ENCODE data around the gene PF4V1. TPM values are rescaled to one million over a fixed set of nuclear protein-coding genes. Genes with fewer than 3 reads are reported as not detected.

PF4V1 gene
- total RNA-seq, 4 donors from 2014 or later = not detected

DNA sequence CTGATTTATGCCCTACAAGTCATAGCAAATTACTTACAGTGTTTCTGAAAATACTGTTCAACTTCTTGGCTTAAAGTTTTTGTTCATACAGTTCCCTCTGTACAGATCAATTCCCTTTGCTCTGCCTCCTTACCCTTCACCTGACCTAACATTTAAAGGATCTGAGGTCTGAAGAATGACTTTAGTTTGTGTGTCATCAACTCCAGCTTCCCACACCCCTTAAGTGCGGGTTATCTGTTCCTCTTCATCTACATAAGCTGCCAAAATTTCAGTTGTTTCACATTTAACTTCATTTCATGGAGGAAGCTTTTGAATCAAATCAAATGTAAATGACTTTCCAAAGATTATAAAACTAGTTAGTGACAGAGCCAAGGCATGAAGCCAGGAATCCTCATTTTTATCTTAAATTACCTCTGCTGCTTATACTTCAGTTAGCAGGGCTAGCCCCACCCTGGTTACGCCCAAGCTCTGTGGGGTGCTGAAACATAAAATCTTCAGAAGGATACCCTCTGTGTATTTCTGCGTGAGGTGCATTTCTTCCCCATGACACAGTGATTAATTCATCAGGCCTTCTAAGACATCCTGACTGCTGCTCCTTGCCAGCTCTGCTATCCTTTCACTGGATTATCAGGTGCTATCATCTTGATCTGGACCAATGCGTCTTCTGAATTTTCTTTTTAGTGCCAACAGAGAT is 32.6 kb downstream of the PF4V1 start:
- TF ChIP-seq, protein P1, sequence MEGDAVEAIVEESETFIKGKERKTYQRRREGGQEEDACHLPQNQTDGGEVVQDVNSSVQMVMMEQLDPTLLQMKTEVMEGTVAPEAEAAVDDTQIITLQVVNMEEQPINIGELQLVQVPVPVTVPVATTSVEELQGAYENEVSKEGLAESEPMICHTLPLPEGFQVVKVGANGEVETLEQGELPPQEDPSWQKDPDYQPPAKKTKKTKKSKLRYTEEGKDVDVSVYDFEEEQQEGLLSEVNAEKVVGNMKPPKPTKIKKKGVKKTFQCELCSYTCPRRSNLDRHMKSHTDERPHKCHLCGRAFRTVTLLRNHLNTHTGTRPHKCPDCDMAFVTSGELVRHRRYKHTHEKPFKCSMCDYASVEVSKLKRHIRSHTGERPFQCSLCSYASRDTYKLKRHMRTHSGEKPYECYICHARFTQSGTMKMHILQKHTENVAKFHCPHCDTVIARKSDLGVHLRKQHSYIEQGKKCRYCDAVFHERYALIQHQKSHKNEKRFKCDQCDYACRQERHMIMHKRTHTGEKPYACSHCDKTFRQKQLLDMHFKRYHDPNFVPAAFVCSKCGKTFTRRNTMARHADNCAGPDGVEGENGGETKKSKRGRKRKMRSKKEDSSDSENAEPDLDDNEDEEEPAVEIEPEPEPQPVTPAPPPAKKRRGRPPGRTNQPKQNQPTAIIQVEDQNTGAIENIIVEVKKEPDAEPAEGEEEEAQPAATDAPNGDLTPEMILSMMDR (IDR thresholded peaks at IDR 0.05; ENCODE audit: low read depth) = no peak

DNA sequence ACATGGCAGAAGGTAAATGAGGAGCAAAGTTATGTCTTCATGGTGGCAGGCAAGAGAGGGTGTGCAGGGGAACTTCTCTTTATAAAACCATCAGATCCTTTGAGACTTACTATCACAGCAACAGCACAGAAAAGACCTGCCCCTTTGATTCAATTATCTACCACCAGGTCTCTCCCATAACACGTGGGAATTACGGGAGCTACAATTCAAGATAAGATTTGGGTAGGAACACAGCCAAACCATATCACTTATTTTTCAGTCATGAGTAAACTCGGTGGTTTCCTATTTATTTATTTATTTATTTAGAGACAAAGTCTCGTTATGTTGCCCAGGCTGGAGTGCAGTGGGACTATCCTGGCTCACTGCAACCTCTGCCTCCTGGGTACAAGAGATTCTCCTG is 38.2 kb downstream of the PF4V1 start:
- TF ChIP-seq, protein P1 (IDR thresholded peaks at IDR 0.05; ENCODE audit: low read depth) = no peak

DNA sequence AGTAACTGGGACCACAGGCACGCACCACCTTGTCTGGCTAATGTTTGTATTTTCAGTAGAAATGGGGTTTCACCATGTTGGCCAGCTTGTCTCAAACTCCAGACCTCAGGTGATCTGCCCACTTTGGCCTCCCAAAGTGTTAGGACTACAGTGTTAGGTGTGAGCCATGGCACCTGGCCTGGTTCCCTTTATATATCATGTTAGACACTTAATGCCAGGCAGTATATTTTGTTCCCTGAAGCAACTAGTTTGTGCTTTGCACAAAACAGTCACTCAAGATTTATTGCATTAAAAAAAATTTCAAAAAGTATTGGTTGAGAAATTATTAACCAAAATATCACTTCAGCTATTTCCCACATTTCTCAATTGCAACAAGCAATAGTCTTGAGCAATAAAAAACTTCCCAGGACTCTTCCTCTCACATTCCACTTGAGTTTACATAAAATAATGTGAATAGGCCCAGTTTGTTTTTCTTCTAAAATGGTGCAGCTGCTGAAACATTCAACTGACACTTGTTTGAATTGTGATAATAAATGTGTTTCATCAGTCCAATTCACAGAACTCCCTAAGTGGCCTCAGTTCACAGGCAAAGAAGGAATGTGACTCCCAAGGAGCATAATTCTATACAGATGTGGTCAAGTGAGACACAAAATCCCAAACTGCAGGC is 38.8 kb downstream of the PF4V1 start:
- TF ChIP-seq, protein P1 (IDR thresholded peaks at IDR 0.05; ENCODE audit: low read depth) = no peak

DNA sequence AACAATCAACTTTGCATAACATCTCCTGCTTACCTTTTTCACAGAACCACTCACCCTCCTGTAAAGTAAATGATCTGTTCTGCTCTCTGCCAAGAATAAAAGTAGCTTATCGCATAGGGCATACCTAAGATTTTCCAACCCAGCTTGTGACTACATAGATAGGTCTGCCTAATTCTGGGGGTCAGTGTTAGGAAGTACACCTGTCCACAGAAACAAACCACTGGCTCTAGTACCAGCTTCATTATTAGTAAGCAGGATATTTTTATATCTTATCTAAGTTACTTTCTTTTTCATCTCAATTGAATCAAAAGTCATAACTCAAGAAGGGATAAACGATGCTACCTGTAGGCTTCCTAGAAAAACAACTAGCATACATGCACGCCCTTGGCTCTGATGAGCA is 39.9 kb downstream of the PF4V1 start:
- TF ChIP-seq, protein P1 (IDR thresholded peaks at IDR 0.05; ENCODE audit: low read depth) = no peak

DNA sequence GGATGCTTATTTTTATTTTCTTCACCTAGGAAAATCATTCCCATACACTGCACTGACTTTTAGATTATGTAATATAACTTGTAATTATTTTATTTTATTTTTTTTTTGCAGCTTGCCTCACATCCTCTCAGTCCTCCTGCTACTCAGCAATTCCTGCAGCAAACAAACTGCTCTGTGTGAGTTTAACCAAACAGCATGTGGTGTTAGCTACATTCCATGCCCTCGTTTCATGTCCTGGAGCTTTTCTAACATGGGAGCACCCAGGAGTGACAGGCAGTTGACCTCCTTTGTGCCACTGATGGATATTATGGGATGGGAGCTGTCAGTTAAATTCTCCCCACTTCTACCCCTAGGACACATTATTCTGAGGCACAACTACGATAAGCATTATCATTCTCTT is 40.9 kb downstream of the PF4V1 start:
- TF ChIP-seq, protein P1 (IDR thresholded peaks at IDR 0.05; ENCODE audit: low read depth) = no peak

DNA sequence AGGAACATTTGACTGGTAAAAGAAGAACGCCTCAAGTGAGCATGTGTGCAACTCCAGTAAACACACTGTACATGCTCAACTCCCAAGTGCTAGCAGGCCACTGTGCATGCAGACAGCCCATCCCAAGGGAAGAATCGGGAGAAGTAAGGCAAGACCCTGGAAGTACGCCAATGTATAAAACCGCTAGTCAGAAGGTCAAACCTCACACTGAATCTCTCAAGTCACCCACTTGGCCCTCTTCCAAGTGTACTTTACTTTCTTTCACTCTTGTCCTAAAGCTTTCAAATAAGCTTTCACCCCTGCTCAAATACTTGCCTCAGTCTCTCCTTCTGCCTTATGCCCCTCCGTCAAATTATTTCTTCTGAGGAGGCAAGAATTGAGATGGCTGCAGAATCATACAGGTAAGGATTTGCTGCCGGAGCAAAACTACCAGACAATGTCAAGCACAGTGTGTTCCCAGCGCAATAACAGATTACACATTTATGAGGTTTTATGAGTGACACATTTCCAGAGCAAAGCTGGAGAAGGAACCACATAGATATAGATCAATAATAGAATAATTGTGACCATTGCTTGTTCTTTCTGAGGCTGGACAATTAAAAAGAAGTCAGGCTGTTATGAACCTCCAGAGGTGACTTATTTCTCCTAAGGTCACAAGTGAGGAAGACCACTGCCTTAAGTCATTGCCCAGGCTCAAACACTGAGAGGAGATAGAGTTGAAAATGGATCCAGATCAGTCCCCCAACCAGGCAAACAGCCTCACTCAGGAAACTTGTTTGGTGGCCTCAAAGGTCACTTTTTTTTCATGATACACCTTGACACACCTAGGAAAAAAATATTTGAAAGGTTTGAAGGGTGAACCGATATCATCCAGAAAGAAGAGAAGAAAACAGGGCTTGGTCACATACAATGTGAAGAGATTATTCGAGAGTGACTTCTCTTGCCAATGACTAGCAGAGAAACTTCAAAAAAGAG is 42.4 kb downstream of the PF4V1 start:
- TF ChIP-seq, protein P1 (IDR thresholded peaks at IDR 0.05; ENCODE audit: low read depth) = no peak

DNA sequence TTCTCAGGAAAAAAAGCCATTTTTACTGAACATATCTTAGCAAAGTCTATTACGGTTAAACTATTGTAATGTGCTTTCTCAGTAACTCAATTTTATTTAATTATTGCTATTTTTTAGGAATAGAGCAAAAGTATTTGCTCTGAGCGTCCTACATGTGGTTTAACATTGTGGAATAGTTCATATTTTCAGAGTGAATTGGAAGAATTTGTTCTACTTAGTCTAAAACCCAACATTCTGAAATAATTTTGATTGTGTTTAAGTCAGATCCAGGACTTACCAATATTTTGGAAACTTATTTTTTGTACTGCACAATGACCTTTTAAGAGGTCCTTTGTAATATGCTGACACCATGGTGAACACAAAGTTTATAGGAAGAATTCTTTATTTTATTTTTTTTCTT is 43.3 kb downstream of the PF4V1 start:
- TF ChIP-seq, protein P1 (IDR thresholded peaks at IDR 0.05; ENCODE audit: low read depth) = no peak

Data from subcutaneous adipose tissue (tissue), 4 donors.